ENCODE measurements around the gene MTA1.

GRCh38 chr14:105495990-105496830, 76.6 kb downstream of the MTA1 start:
- TF ChIP-seq, protein P1, sequence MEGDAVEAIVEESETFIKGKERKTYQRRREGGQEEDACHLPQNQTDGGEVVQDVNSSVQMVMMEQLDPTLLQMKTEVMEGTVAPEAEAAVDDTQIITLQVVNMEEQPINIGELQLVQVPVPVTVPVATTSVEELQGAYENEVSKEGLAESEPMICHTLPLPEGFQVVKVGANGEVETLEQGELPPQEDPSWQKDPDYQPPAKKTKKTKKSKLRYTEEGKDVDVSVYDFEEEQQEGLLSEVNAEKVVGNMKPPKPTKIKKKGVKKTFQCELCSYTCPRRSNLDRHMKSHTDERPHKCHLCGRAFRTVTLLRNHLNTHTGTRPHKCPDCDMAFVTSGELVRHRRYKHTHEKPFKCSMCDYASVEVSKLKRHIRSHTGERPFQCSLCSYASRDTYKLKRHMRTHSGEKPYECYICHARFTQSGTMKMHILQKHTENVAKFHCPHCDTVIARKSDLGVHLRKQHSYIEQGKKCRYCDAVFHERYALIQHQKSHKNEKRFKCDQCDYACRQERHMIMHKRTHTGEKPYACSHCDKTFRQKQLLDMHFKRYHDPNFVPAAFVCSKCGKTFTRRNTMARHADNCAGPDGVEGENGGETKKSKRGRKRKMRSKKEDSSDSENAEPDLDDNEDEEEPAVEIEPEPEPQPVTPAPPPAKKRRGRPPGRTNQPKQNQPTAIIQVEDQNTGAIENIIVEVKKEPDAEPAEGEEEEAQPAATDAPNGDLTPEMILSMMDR (IDR thresholded peaks at IDR 0.05; ENCODE audit: low read depth, low read length, poor library complexity, severe bottlenecking) = no peak
- TF ChIP-seq EZH2phosphoT487 (IDR thresholded peaks at IDR 0.05; ENCODE audit: borderline replicate concordance, low read length) = no peak
